Stomach (tissue), 9 donors: ENCODE data around the gene PTPRT. TPM values are rescaled to one million over a fixed set of nuclear protein-coding genes. Genes with fewer than 3 reads are reported as not detected.

Experiments
- DNase-seq, 2 donors: peaks; one replicate each; pipeline versions ENCODE4 v3.0.0 to v3.0.0-alpha.2; 2013 to 2019
- H3K27ac ChIP-seq, 5 donors: fragments of 200-600 bp in 4 of 5; sonication (generic) in 4 of 5; one replicate each; pipeline ENCODE4 v1.5.1; 2013 to 2019; ENCODE audit warnings: mild to moderate bottlenecking in 1 of 5, moderate library complexity in 1 of 5
- H3K27me3 ChIP-seq, 3 donors: fragments of 200-600 bp; sonication (generic); one replicate each; pipeline ENCODE4 v1.5.1; 2017 to 2019; ENCODE audit warnings: mixed run types in 1 of 3
- H3K36me3 ChIP-seq, 4 donors: fragments of 200-600 bp; sonication (generic); 1 replicate in 3 of 4; 2 replicates in 1 of 4; pipeline ENCODE4 v1.5.1; 2016 to 2019
- H3K4me1 ChIP-seq, 4 donors: fragments of 200-600 bp; sonication (generic); one replicate each; pipeline ENCODE4 v1.5.1; 2016 to 2019
- H3K4me3 ChIP-seq, 4 donors: fragments of 200-600 bp; sonication (generic) in 3 of 4; one replicate each; pipeline ENCODE4 v1.5.1; 2016 to 2019; ENCODE audit warnings: mild to moderate bottlenecking in 1 of 4
- H3K9me3 ChIP-seq, 4 donors: fragments of 200-600 bp; sonication (generic); one replicate each; pipeline ENCODE4 v1.5.1; 2016 to 2019
- EP300 ChIP-seq: sonication (generic); formaldehyde crosslinking; IDR thresholded peaks from one replicate; pipeline ENCODE4 v1.6.1; 2017; ENCODE audit warnings: antibody characterized with exemption
- POLR2A ChIP-seq, 4 donors: fragments of 450-650 bp; IDR thresholded peaks; one replicate each; pipeline ENCODE4 v1.6.1; 2016; ENCODE audit warnings: antibody characterized with exemption in 4 of 4, control low read depth in 2 of 4, mild to moderate bottlenecking in 1 of 4, moderate library complexity in 1 of 4
- POLR2AphosphoS5 ChIP-seq, 3 donors: sonication (generic); formaldehyde crosslinking; IDR thresholded peaks; one replicate each; pipeline ENCODE4 v1.6.1; 2016; ENCODE audit warnings: antibody characterized with exemption in 3 of 3
- WGBS, 5 donors: extraction: QIAGEN DNeasy Blood & Tissue Kit in 3 of 5; methylation state at CpG; one replicate each; pipeline versions ENCODE4 v1.1.5 to v1.1.7; 2013 to 2018; 5-methylcytosine and 5-hydroxymethylcytosine counted together
- intact Hi-C: fragments of 100-400 bp; cut with DNase I; formaldehyde crosslinking; loops from one replicate; pipeline ENCODE4 v1.15.1; 2023; ENCODE audit warnings: low total_unique reads
- polyA plus RNA-seq, 3 donors: library from polyadenylated mRNA; stranded (reverse); fragments of 200-250 nt; gene quantifications; one replicate each; pipeline ENCODE4 v1.2.3, GENCODE V29; 2013
- total RNA-seq, 5 donors: library from RNA; depleted of rRNA; stranded (reverse); fragments of >200 nt; gene quantifications; one replicate each; pipeline versions ENCODE4 v1.1.0 to v1.2.3, GENCODE V29; 2014 to 2016
- TF ChIP-seq, protein P1 (sequence below), 7 experiments: fragments of 450-650 bp in 4 of 7; fragments of 200-600 bp in 3 of 7; sonication (generic) in 3 of 7; IDR thresholded peaks; one replicate each; pipeline ENCODE4 v1.5.1; 2016 to 2019; ENCODE audit warnings: antibody characterized with exemption in 7 of 7, control low read depth in 2 of 7, mild to moderate bottlenecking in 1 of 7
- donor health status: healthy with polysubstance abuse.
- donor health status: Bipolar disorder and iron deficiency.
- donor health status: healthy.

PTPRT gene
- total and polyA plus RNA-seq, 8 donors = 0.05 to 11.6 (median 1.7) TPM; not detected in 2

DNA sequence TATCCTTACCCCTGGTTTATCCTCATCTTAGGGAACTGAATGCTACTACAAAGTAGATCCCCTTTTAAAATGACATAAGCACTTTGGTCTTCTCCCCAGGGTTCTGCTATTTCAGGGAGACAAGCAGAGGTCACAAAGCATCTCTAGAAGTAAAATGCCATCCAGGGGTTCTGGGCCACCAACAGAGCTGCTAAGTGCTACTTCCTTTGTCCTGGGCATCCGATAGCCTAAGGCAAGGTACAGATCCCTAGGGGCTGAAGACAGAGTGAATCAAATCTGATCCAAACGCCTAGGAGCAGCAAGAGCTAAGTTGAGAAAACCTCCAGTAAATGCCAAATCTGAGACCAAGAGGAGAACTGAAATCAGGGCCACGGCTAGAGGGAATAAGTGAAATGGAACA, 161.2 kb downstream of the PTPRT start:
- WGBS, 5 donors = 39 to 60% (median 43%) methylated on average over 3 of the region's 3 CpGs
- Histone ChIP-seq H3K27me3 (no peaks in the 10 kb centered on the region), H3K4me1 (no peaks in the 10 kb centered on the region), H3K27ac (no peak overlapping the region), H3K36me3 (no peaks in the 10 kb centered on the region), H3K9me3 (no peaks in the 10 kb centered on the region), H3K4me3 (no peak overlapping the region)
- DNase-seq = no peak
- intact Hi-C loops = no loop called here
- TF ChIP-seq, protein P1, sequence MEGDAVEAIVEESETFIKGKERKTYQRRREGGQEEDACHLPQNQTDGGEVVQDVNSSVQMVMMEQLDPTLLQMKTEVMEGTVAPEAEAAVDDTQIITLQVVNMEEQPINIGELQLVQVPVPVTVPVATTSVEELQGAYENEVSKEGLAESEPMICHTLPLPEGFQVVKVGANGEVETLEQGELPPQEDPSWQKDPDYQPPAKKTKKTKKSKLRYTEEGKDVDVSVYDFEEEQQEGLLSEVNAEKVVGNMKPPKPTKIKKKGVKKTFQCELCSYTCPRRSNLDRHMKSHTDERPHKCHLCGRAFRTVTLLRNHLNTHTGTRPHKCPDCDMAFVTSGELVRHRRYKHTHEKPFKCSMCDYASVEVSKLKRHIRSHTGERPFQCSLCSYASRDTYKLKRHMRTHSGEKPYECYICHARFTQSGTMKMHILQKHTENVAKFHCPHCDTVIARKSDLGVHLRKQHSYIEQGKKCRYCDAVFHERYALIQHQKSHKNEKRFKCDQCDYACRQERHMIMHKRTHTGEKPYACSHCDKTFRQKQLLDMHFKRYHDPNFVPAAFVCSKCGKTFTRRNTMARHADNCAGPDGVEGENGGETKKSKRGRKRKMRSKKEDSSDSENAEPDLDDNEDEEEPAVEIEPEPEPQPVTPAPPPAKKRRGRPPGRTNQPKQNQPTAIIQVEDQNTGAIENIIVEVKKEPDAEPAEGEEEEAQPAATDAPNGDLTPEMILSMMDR (IDR thresholded peaks at IDR 0.05) = no peak
- TF ChIP-seq POLR2A (IDR thresholded peaks at IDR 0.05) = no peak
- no peak for TF ChIP-seq EP300
- no peak for TF ChIP-seq POLR2AphosphoS5 (IDR thresholded peaks at IDR 0.05)

GRCh38 chr20:43023836-43024235, 165.9 kb downstream of the PTPRT start:
- Histone ChIP-seq H3K4me1 (no peaks in the 10 kb centered on the region), H3K36me3 (no peaks in the 10 kb centered on the region), H3K27me3 (no peaks in the 10 kb centered on the region), H3K9me3 (no peaks in the 10 kb centered on the region), H3K27ac (no peak overlapping the region), H3K4me3 (no peak overlapping the region)
- TF ChIP-seq POLR2A (IDR thresholded peaks at IDR 0.05) (no peak), POLR2AphosphoS5 (IDR thresholded peaks at IDR 0.05) (no peak), EP300 (no peak)
- 15 to 57% (median 28%) methylated on average over 2 to 3 of the region's 3 CpGs for WGBS, 5 donors
- DNase-seq = no peak
- intact Hi-C loops = no loop called here

DNA sequence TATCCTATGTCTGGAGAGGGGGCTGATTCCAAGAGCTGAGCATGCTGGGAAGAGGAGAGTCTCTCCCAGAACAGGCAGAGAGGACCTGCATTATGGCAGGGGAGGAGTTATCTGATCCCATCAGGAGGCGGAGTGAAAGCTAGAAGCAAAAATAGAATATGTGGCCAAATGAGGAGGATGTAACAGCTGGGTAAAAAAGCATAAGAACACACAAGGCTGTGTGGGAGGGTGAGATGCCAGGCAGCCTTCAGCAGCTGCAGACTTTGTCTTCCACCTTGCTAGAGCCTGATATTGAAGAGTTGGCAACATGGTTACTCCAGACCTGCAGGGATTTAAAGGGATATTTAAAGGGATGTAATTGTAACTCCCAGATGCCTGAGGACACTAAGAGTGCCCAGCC, 167.1 kb downstream of the PTPRT start:
- no peak overlapping the region for H3K27ac ChIP-seq
- H3K4me3 ChIP-seq = no peak overlapping the region
- no peak for DNase-seq
- no peak for TF ChIP-seq POLR2AphosphoS5 (IDR thresholded peaks at IDR 0.05)
- TF ChIP-seq, protein P1 (IDR thresholded peaks at IDR 0.05) = no peak
- TF ChIP-seq EP300 = no peak
- no peak for TF ChIP-seq POLR2A (IDR thresholded peaks at IDR 0.05)
- WGBS, 5 donors = 67 to 95% (median 88%) methylated on average over 1 of the region's 1 CpG
- intact Hi-C loops = no loop called here
- H3K4me1 ChIP-seq = no peaks in the 10 kb centered on the region
- H3K27me3 ChIP-seq = peaks cover 0 to 3% (median 0%) of the 10 kb centered on the region in 3 donors
- H3K9me3 ChIP-seq = no peaks in the 10 kb centered on the region
- no peaks in the 10 kb centered on the region for H3K36me3 ChIP-seq

- 65 to 90% (median 80%) methylated on average over 2 of the region's 2 CpGs for WGBS, 5 donors
- Histone ChIP-seq H3K4me3 (no peak overlapping the region), H3K27ac (no peak overlapping the region), H3K4me1 (no peaks in the 10 kb centered on the region), H3K27me3 (peaks cover 0 to 5% (median 0%) of the 10 kb centered on the region in 3 donors), H3K36me3 (no peaks in the 10 kb centered on the region), H3K9me3 (no peaks in the 10 kb centered on the region)
- intact Hi-C loops = no loop called here
- DNase-seq = no peak
- TF ChIP-seq POLR2A (IDR thresholded peaks at IDR 0.05) = no peak
- TF ChIP-seq, protein P1 (IDR thresholded peaks at IDR 0.05) = no peak
- TF ChIP-seq EP300 = no peak
- TF ChIP-seq POLR2AphosphoS5 (IDR thresholded peaks at IDR 0.05) = no peak
Observed at GRCh38 chr20:43022081-43022480, 167.6 kb downstream of the PTPRT start.

DNA sequence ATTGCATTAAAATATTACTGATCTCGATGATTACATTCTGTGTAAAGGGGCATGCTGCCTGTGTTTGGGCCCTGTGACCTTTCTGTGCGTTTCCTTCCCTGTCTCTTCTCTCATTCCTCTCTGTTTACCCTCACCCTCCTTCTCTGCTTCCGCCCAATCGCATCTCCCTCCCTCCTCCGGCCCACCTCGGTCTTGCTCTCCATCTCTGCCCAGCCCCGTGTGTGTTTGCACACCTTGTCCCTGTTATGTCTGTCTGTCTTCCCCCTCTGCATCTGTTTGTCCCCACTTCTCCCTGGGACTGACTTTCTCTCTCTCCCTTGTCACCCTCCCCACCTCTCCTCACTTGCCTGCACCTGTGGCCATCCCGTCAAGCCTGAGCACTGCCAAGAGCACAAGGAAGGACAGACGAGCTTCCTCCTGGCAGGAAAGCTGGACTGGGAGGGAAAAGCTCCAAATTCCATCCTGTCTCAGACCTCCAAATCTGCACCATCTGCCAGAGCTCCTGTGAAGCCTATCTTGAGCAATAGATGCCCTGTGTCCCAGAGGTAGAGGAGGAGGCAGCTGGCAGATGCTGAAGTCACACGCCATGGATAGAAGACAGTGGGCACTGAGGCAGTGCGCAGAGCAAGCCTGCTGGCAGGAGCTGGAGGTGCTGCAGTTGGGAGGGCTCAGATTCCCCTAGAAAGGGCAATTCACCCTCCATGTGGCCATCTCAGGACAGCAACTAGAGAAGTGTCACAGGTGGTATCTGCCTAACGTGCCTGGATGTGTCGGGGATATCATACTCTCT, 172.3 kb downstream of the PTPRT start:
- H3K4me3 ChIP-seq = no peak overlapping the region
- DNase-seq = no peak
- no peaks in the 10 kb centered on the region for H3K4me1 ChIP-seq
- H3K27ac ChIP-seq = no peak overlapping the region
- WGBS, 5 donors = 36 to 42% (median 39%) methylated on average over 12 to 13 of the region's 13 CpGs
- no peaks in the 10 kb centered on the region for H3K9me3 ChIP-seq
- TF ChIP-seq EP300 (no peak), POLR2A (IDR thresholded peaks at IDR 0.05) (no peak), POLR2AphosphoS5 (IDR thresholded peaks at IDR 0.05) (no peak)
- TF ChIP-seq, protein P1 (IDR thresholded peaks at IDR 0.05) = no peak
- intact Hi-C loops = no loop called here
- peaks cover 0 to 5% (median 0%) of the 10 kb centered on the region in 3 donors for H3K27me3 ChIP-seq
- H3K36me3 ChIP-seq = no peaks in the 10 kb centered on the region
